IPS DF 19.7 (cell line): Measurements from ENCODE around the gene ZNF580.

Source experiments
- DNase-seq: peaks from one replicate; pipeline ENCODE4 v3.0.0-alpha.2; 2013; ENCODE audit warnings: low read depth, low spot score

The ZNF580 gene

DNA sequence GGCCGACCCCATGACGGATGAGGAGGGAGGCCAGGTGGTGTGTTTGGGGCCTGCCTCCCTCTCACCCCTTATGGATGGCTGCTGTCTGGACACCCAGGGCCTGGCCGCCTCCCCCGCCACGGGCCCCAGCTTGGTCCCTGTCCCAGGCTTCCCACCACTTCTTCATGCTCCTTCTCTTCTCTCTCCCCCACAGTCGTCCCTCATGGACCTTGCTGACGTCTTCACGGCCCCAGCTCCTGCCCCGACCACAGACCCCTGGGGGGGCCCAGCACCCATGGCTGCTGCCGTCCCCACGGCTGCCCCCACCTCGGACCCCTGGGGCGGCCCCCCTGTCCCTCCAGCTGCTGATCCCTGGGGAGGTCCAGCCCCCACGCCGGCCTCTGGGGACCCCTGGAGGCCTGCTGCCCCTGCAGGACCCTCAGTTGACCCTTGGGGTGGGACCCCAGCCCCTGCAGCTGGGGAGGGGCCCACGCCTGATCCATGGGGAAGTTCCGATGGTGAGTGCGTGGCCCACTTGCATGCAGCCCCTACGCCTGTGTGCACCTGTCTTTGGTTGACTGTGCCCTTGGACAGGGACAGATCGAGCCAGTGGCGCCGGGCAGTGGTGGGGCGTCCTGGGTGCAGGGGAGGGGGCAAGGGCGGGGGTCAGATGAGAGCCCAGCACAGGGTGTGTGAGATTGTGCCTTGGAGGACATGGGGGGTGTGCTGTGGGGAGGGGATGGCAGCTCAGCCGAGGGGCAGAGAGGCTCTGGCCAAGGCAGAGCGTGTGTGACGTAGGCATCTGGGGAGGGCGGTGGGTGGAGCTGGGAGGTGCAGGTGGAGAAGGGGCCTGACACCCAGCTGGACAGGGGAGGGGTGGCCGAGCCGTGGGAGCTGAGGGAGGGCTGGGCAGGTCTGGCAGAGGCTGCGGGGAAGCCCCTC is 51.0 kb downstream of the ZNF580 start:
- DNase-seq, result no peak

DNA sequence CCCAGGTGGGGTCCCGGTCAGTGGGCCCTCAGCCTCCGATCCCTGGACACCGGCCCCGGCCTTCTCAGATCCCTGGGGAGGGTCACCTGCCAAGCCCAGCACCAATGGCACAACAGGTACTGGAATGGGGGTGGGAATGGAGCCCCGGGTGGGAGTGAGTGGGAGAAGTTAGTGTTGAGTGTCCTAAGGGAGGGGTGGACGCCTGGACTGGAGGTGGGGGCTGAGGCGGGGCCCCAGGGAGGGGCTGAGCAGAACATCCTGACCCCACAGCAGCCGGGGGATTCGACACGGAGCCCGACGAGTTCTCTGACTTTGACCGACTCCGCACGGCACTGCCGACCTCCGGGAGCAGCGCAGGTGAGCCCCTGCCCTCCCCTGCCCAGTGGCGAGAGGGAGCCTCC is 51.9 kb downstream of the ZNF580 start:
- DNase-seq, result no peak
